Measurements from ENCODE around the gene ZFPM1. TPM values are rescaled to one million over a fixed set of nuclear protein-coding genes. Genes with fewer than 3 reads are reported as not detected.

ZFPM1 gene
- total and polyA plus RNA-seq, 10 donors: 2.3 to 25.3 (median 8.9) TPM

DNA sequence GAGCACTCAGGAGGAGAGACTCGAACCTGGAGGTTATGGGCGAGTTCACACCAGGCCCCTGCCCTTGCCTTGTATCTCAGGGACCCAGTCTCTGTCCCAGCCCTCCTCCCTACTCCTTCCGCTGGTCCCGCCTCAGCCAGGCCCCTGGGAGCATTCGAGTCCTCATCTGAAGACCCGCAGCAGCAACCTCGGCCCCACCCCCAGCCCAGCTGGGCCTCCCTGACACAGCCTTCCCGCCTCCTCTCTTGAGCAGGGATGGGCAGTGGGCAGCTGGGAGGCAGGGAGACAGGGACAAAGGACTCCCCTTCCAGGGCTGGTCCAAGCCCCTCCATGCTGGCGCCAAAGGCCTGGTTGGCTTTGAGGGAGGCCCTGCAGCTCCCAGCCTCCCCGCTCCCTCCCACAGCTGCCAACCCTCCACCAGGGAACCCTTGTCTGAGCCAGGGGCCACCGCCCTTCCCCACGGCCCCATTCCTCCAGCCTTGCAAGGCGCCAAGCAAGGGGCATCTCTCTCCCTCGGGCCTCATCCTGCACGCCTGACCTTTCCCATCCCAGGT lies 101.7 kb downstream of the ZFPM1 start:
- Histone ChIP-seq H3K9me3 (peaks cover 0 to 7% (median 0%) of the 10 kb centered on the region in 8 donors), H3K36me3 (no peaks in the 10 kb centered on the region), H3K4me3 (no peak overlapping the region), H3K4me1 (peaks cover 6 to 55% (median 38%) of the 10 kb centered on the region in 6 donors), H3K27me3 (replicated peaks in 1 of 7) (peaks cover 0 to 34% (median 0%) of the 10 kb centered on the region in 7 donors), H3K27ac (no peak overlapping the region)
- 79 to 87% (median 83%) methylated on average over 15 of the region's 15 CpGs for WGBS, 5 donors
- no peak for DNase-seq
- intact Hi-C loops (cut with DNase I; ENCODE audit: low total_unique reads): no loop called here
- TF ChIP-seq, protein P1, sequence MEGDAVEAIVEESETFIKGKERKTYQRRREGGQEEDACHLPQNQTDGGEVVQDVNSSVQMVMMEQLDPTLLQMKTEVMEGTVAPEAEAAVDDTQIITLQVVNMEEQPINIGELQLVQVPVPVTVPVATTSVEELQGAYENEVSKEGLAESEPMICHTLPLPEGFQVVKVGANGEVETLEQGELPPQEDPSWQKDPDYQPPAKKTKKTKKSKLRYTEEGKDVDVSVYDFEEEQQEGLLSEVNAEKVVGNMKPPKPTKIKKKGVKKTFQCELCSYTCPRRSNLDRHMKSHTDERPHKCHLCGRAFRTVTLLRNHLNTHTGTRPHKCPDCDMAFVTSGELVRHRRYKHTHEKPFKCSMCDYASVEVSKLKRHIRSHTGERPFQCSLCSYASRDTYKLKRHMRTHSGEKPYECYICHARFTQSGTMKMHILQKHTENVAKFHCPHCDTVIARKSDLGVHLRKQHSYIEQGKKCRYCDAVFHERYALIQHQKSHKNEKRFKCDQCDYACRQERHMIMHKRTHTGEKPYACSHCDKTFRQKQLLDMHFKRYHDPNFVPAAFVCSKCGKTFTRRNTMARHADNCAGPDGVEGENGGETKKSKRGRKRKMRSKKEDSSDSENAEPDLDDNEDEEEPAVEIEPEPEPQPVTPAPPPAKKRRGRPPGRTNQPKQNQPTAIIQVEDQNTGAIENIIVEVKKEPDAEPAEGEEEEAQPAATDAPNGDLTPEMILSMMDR (IDR thresholded peaks at IDR 0.05 in 8 of 11, conservative IDR thresholded peaks at IDR 0.05 in 3 of 11): no peak
- TF ChIP-seq POLR2A (IDR thresholded peaks at IDR 0.05): no peak
- TF ChIP-seq POLR2AphosphoS5 (IDR thresholded peaks at IDR 0.05): no peak

DNA sequence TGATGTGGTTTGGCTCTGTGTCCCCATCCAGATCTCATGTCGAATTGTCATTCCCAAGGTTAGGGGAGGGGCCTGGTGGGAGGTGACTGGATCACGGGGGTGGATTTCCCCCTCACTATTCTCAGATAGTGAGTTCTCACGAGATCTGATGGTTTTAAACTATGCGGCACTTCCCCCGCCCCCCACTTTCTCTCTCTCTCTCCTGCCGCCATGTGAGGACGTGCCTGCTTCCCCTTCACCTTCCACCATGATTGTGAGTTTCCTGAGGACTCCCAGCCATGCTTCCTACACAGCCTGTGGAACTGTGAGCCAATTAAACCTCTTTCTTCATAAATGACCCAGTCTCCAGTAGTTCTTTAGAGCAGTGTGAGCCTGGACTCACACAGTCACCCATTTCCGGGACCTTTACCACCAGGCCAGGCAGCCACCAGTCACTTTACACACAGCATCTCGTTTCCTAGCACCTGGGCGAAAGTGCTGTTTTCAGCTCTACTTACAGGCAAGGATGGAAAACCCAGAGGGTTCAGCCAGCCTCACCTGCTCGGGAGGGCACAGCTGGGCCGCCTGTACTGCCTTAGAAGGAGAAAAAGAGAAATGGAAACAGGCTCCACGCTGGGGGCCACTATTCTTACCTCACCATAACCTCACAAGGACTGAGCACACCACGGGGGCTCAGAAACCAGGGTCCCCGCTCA lies 103.4 kb downstream of the ZFPM1 start:
- intact Hi-C loops (cut with DNase I; ENCODE audit: low total_unique reads): no loop called here
- WGBS, 5 donors: 71 to 88% (median 82%) methylated on average over 14 to 15 of the region's 15 CpGs
- no peak for DNase-seq

DNA sequence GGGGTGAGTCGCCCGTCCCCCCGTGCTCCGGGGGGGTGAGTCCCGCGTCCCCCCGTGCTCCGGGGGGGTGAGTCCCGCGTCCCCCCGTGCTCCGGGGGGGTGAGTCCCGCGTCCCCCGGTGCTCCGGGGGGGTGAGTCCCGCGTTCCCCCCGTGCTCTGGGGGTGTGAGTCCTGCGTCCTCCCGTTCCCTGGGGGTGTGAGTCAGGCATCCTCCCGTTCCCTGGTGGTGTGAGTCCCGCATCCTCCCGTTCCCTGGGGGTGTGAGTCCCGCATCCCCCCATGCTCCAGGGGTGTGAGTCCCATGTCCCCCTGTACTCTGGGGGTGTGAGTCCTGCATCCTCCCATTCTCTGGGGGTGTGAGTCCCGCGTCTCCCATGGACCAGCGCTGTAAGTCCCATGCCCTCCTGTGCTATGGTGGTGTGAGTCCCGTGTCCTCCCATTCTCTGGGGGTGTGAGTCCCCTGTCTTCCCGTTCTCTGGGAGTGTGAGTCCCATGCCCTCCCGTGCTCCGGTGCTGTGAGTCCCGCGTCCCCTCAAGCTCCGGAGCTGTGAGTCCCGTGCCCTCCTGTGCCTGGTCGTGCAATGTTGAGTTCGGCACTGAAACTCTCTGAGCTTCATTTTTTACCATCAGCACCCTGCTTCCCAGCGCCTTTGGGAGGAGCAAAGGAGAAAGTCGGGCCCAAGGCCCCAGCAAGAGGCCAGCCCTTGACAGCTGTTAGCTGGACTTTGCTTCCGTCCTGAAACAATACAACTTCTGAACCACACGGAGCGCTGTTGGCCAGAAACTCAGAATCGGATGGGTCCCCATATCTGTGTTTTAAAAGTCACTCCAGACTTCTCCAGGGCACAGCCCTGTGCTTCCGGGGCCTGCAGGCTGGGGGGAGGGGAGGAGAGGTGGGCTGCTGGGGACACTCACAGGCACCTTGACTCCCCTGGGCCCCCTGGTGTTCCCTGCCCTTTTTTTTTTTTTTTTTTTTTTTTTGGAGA lies 105.7 kb downstream of the ZFPM1 start:
- 50 to 64% (median 58%) methylated on average over 25 to 45 of the region's 45 CpGs for WGBS, 5 donors
- H3K27ac ChIP-seq: peak overlapping the region in 5 of 8 donors; percentile 17 to 50 (median 41)

More for the DNA sequence above, 103.4 kb downstream of the ZFPM1 start:
- peaks cover 2 to 42% (median 22%) of the 10 kb centered on the region in 6 donors for H3K4me1 ChIP-seq
- TF ChIP-seq, protein P1 (IDR thresholded peaks at IDR 0.05 in 8 of 11, conservative IDR thresholded peaks at IDR 0.05 in 3 of 11): no peak
- TF ChIP-seq POLR2A (IDR thresholded peaks at IDR 0.05) (no peak), POLR2AphosphoS5 (IDR thresholded peaks at IDR 0.05) (no peak)
- no peaks in the 10 kb centered on the region for H3K36me3 ChIP-seq
- no peak overlapping the region for H3K4me3 ChIP-seq
- H3K27ac ChIP-seq: no peak overlapping the region
- peaks cover 0 to 34% (median 0%) of the 10 kb centered on the region in 7 donors for H3K27me3 ChIP-seq (replicated peaks in 1 of 7)
- H3K9me3 ChIP-seq: peaks cover 0 to 7% (median 0%) of the 10 kb centered on the region in 8 donors

More for the DNA sequence above, 105.7 kb downstream of the ZFPM1 start:
- intact Hi-C loops (cut with DNase I; ENCODE audit: low total_unique reads): no loop called here
- peaks cover 0 to 35% (median 13%) of the 10 kb centered on the region in 6 donors for H3K4me1 ChIP-seq
- H3K4me3 ChIP-seq: no peak overlapping the region
- DNase-seq: peak; percentile 84
- H3K9me3 ChIP-seq: peaks cover 0 to 7% (median 0%) of the 10 kb centered on the region in 8 donors
- H3K27me3 ChIP-seq (replicated peaks in 1 of 7): peaks cover 0 to 29% (median 0%) of the 10 kb centered on the region in 7 donors
- no peaks in the 10 kb centered on the region for H3K36me3 ChIP-seq
- peak in 2 of 3 donors; percentile 55 to 65 for TF ChIP-seq POLR2AphosphoS5 (IDR thresholded peaks at IDR 0.05)
- TF ChIP-seq POLR2A (IDR thresholded peaks at IDR 0.05): no peak
- TF ChIP-seq, protein P1 (IDR thresholded peaks at IDR 0.05 in 8 of 11, conservative IDR thresholded peaks at IDR 0.05 in 3 of 11): peak; percentile 14 to 67 (median 49)
